MCF 10A (cell line): Measurements from ENCODE around the gene IFT52. TPM values are rescaled to one million over a fixed set of nuclear protein-coding genes. Genes with fewer than 3 reads are reported as not detected.
"Not testable (repeated sequence)": the region's sequence is repeated elsewhere in the genome, so short reads cannot be mapped to it uniquely, and the experiment has no call there.

Experiments used
- BruUV-seq: library from RNA; stranded (reverse); fragments of 400-500 nt; replicated peaks from 2 replicates; lab custom pipeline; 2021; lab: Mats Ljungman, UMichigan
- CTCF ChIA-PET: fragments of 300-600 bp; sonication (Branson Sonifier 250); formaldehyde crosslinking; extraction: SDS; loops from one replicate; lab custom pipeline; 2021; ENCODE audit warnings: antibody characterized with exemption, inconsistent platforms; lab: Yijun Ruan, JAX
- POLR2A ChIA-PET: fragments of 300-600, 350-650 bp; sonication (Branson Sonifier 250); formaldehyde crosslinking; extraction: SDS; loops from one replicate; lab custom pipeline; 2020; ENCODE audit warnings: antibody characterized with exemption, inconsistent platforms; lab: Yijun Ruan, JAX
- DNase-seq: peaks from one replicate; pipeline ENCODE4 v3.0.0-alpha.2; 2018; ENCODE audit not compliant: unreplicated experiment
- H3K27ac Mint-ChIP-seq: one replicate; pipeline ENCODE4 v1.8.0; 2022; ENCODE audit warnings: mild to moderate bottlenecking, low read depth, mixed read lengths; ENCODE audit not compliant: unreplicated experiment
- H3K27me3 Mint-ChIP-seq: one replicate; pipeline ENCODE4 v1.8.0; 2022; ENCODE audit warnings: mixed read lengths; ENCODE audit not compliant: insufficient read depth, unreplicated experiment
- H3K36me3 Mint-ChIP-seq: one replicate; pipeline ENCODE4 v1.8.0; 2022; ENCODE audit warnings: mild to moderate bottlenecking, moderate library complexity, mixed read lengths; ENCODE audit not compliant: insufficient read depth, unreplicated experiment
- H3K4me1 Mint-ChIP-seq: one replicate; pipeline ENCODE4 v1.8.0; 2022; ENCODE audit warnings: mixed read lengths; ENCODE audit not compliant: insufficient read depth, unreplicated experiment
- H3K4me3 Mint-ChIP-seq: one replicate; pipeline ENCODE4 v1.8.0; 2022; ENCODE audit warnings: mild to moderate bottlenecking, moderate library complexity, mixed read lengths; ENCODE audit not compliant: unreplicated experiment
- H3K9me3 Mint-ChIP-seq: one replicate; pipeline ENCODE4 v1.8.0; 2022; ENCODE audit warnings: mixed read lengths; ENCODE audit not compliant: unreplicated experiment
- intact Hi-C: fragments of 100-400 bp; cut with micrococcal nuclease; formaldehyde crosslinking; loops from 2 replicates; pipeline ENCODE4 v1.14.1; 2022
- total RNA-seq: library from RNA; stranded (reverse); gene quantifications from 2 replicates; pipeline ENCODE4 v1.2.3, GENCODE V29; 2022
- TF ChIP-seq, protein P1 (sequence below): fragments of 200-600 bp; IDR thresholded peaks from one replicate; pipeline ENCODE4 v1.8.0; 2022; ENCODE audit warnings: antibody characterized with exemption, mild to moderate bottlenecking; ENCODE audit not compliant: unreplicated experiment

IFT52 gene
- total RNA-seq, 1 experiment from 2014 or later, result 21.8 TPM

- Mint-ChIP-seq H3K4me3 (no peak overlapping the region), H3K9me3 (no peaks in the 10 kb centered on the region), H3K27ac (peak overlapping the region; percentile 40), H3K4me1 (peaks cover 10% of the 10 kb centered on the region), H3K36me3 (no peaks in the 10 kb centered on the region), H3K27me3 (no peaks in the 10 kb centered on the region)
- CTCF ChIA-PET, result interaction anchor here (0.6 to 5.5 kb wide), 8 partner anchors 12 to 1966 kb away, joined by 3 to 52 read pairs (median 4); partner anchors contain the start of gene CHD6
- intact Hi-C loops, result no loop called here
- POLR2A ChIA-PET, result interaction anchor here (0.6 to 1.1 kb wide), 2 partner anchors 14 to 33 kb away, joined by 3 to 4 read pairs; no protein-coding TSS in a partner anchor
- DNase-seq, result peak; percentile 96
- BruUV-seq, result no TSS peak
- TF ChIP-seq, protein P1, sequence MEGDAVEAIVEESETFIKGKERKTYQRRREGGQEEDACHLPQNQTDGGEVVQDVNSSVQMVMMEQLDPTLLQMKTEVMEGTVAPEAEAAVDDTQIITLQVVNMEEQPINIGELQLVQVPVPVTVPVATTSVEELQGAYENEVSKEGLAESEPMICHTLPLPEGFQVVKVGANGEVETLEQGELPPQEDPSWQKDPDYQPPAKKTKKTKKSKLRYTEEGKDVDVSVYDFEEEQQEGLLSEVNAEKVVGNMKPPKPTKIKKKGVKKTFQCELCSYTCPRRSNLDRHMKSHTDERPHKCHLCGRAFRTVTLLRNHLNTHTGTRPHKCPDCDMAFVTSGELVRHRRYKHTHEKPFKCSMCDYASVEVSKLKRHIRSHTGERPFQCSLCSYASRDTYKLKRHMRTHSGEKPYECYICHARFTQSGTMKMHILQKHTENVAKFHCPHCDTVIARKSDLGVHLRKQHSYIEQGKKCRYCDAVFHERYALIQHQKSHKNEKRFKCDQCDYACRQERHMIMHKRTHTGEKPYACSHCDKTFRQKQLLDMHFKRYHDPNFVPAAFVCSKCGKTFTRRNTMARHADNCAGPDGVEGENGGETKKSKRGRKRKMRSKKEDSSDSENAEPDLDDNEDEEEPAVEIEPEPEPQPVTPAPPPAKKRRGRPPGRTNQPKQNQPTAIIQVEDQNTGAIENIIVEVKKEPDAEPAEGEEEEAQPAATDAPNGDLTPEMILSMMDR, result no peak
These were observed 6.7 kb upstream of the IFT52 start for GRCh38 chr20:43583982-43584432.

GRCh38 chr20:43584448-43585136, 6.1 kb upstream of the IFT52 start:
- Mint-ChIP-seq H3K9me3 (no peaks in the 10 kb centered on the region), H3K4me3 (no peak overlapping the region), H3K36me3 (no peaks in the 10 kb centered on the region), H3K27ac (peak overlapping the region; percentile 40), H3K27me3 (no peaks in the 10 kb centered on the region), H3K4me1 (peaks cover 10% of the 10 kb centered on the region)
- ChIA-PET CTCF (interaction anchor here (0.5 to 5.5 kb wide), 6 partner anchors 15 to 316 kb away, joined by 3 to 52 read pairs (median 3); no protein-coding TSS in a partner anchor), POLR2A (interaction anchor here (0.6 kb wide), 1 partner anchor 32 kb away, joined by 3 read pairs; no protein-coding TSS in a partner anchor)
- intact Hi-C loops, result no loop called here
- peak; percentile 9 for DNase-seq
- TF ChIP-seq, protein P1, result no peak
- no TSS peak for BruUV-seq

DNA sequence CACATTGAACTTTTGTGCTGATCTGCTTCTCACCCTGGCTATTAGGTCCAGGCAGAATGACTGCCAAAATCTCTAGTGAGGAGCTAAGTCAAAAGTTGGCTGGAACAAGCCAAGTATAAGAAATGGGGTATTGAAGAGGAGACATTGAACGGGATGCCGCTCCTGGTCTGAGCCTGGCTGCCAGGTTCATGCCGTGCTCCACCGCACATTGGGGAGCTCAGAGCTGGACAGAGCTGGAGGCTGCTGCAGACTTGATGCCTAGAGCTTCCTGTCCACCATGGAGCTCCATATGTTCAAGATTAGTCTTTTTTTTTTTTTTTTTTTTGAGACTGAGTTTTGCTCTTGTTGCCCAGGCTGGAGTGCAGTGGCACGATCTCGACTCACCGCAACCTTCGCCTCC, 4.1 kb upstream of the IFT52 start:
- DNase-seq, result no peak
- Mint-ChIP-seq H3K36me3 (no peaks in the 10 kb centered on the region), H3K27me3 (no peaks in the 10 kb centered on the region), H3K4me3 (no peak overlapping the region), H3K27ac (no peak overlapping the region), H3K9me3 (no peaks in the 10 kb centered on the region), H3K4me1 (peaks cover 15% of the 10 kb centered on the region)
- TF ChIP-seq, protein P1, result no peak
- no TSS peak for BruUV-seq
- ChIA-PET POLR2A (interaction anchor here (0.6 to 1.0 kb wide), 2 partner anchors 27 to 129 kb away, joined by 3 read pairs; partner anchors contain the start of gene SRSF6), CTCF (interaction anchor here (1.2 to 5.5 kb wide), 2 partner anchors 12 to 49 kb away, joined by 3 to 52 read pairs; no protein-coding TSS in a partner anchor)
- intact Hi-C loops, result no loop called here

- POLR2A ChIA-PET, result interaction anchor here (1.2 kb wide), 1 partner anchor 131 kb away, joined by 4 read pairs; the partner anchor contains the start of gene SRSF6
- H3K27me3 Mint-ChIP-seq, H3K9me3 Mint-ChIP-seq, H3K36me3 Mint-ChIP-seq, H3K27ac Mint-ChIP-seq, BruUV-seq, DNase-seq, intact Hi-C loops, H3K4me3 Mint-ChIP-seq: not testable (repeated sequence)
- CTCF ChIA-PET, result interaction anchor here (1.0 kb wide), 1 partner anchor 492 kb away, joined by 3 read pairs; no protein-coding TSS in a partner anchor
- peaks cover 16% of the 10 kb centered on the region for H3K4me1 Mint-ChIP-seq
These were observed 2.2 kb upstream of the IFT52 start for GRCh38 chr20:43588526-43588925.
